NT2/D1 (cell line): ENCODE measurements around the gene LSS.
"Not testable (repeated sequence)": the region's sequence is repeated elsewhere in the genome, so short reads cannot be mapped to it uniquely, and the experiment has no call there.

ENCODE experiments used
- DNase-seq: peaks from one replicate; pipeline ENCODE4 v3.0.0-alpha.2; 2011; ENCODE audit warnings: low read depth, low spot score
- H3K27me3 ChIP-seq: 2 replicates; pipeline ENCODE4 v1.6.0; 2011; ENCODE audit warnings: mild to moderate bottlenecking; ENCODE audit not compliant: insufficient read length, insufficient read depth
- H3K36me3 ChIP-seq: 2 replicates; pipeline ENCODE4 v1.6.1; 2011; ENCODE audit warnings: mild to moderate bottlenecking, low read length, mixed read lengths; ENCODE audit not compliant: insufficient read depth, insufficient read length
- H3K4me1 ChIP-seq: 2 replicates; pipeline ENCODE4 v1.5.1; 2011; ENCODE audit not compliant: insufficient read depth, insufficient read length
- H3K4me3 ChIP-seq: 2 replicates; pipeline ENCODE4 v1.5.1; 2011; ENCODE audit warnings: low read depth; ENCODE audit not compliant: insufficient read length
- H3K9ac ChIP-seq: 2 replicates; pipeline ENCODE4 v1.6.0; 2011; ENCODE audit warnings: low read depth; ENCODE audit not compliant: insufficient read length
- H3K9me3 ChIP-seq: 2 replicates; pipeline ENCODE4 v1.5.1; 2011; ENCODE audit warnings: mild to moderate bottlenecking, low read length; ENCODE audit not compliant: insufficient read depth
- SUZ12 ChIP-seq: IDR thresholded peaks from 2 replicates; pipeline ENCODE4 v1.6.1; 2011; ENCODE audit not compliant: insufficient read length, insufficient read depth; ENCODE audit errors: extremely low read depth
- YY1 ChIP-seq: IDR thresholded peaks from 2 replicates; pipeline ENCODE4 v1.6.1; 2011; ENCODE audit not compliant: insufficient read length, insufficient read depth
- ZNF274 ChIP-seq: IDR thresholded peaks from 2 replicates; pipeline ENCODE4 v1.6.1; 2011; ENCODE audit warnings: mild to moderate bottlenecking, low read depth, low read length

The LSS gene

DNA sequence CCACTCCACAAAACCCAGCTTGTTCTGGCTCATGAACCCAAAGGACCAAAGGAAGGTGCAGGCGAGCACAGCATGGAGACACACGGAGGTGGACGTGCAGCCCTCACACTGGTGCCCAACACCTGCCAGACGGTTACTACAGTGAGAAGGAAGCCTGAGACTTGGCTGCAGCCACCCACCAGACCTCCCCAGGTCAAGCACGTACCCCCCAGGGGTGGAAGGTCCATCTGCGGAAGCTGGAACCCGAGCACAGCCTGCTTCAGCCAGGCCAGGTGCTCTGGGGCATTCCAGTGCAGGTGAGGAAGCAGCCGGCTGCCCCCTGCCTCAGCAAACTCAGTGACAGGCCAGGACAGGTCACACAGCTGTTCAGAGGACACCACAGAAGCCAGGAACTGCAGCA is 16.0 kb upstream of the LSS start:
- H3K4me3 ChIP-seq, result no peak overlapping the region
- H3K4me1 ChIP-seq, result no peaks in the 10 kb centered on the region
- H3K36me3 ChIP-seq, result peaks cover 97% of the 10 kb centered on the region
- no peak for DNase-seq
- TF ChIP-seq SUZ12 (no peak), YY1 (no peak), ZNF274 (no peak)
- no peak overlapping the region for H3K9ac ChIP-seq
- no peaks in the 10 kb centered on the region for H3K27me3 ChIP-seq
- no peaks in the 10 kb centered on the region for H3K9me3 ChIP-seq

- no peaks in the 10 kb centered on the region for H3K4me1 ChIP-seq
- H3K4me3 ChIP-seq, result no peak overlapping the region
- no peaks in the 10 kb centered on the region for H3K9me3 ChIP-seq
- no peak for TF ChIP-seq SUZ12
- no peak for TF ChIP-seq YY1
- no peak for TF ChIP-seq ZNF274
- H3K9ac ChIP-seq, result no peak overlapping the region
- no peak for DNase-seq
- peaks cover 97% of the 10 kb centered on the region for H3K36me3 ChIP-seq
- H3K27me3 ChIP-seq, result no peaks in the 10 kb centered on the region
These were observed 15.4 kb upstream of the LSS start for GRCh38 chr21:46243960-46244361.

DNA sequence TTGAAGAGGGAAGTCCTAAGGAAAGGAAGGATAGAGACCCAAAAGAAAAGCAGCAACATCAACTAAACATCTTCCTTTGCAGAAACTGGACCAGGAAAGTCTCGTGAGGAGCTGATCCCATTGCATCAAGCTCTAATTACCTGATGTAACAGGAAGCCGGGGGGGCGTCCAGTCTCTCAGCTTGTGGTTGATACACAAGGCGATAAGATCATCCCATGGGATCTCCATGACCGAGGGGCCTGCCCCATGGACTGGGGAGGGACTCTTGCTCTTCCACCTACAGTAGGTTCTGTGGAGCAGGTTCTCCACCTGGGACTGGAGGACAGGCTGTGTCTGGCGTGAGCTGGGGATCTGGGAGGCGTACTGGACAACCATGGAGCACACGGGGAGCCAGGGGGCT is 14.8 kb upstream of the LSS start:
- Histone ChIP-seq H3K9ac (no peak overlapping the region), H3K27me3 (no peaks in the 10 kb centered on the region), H3K9me3 (no peaks in the 10 kb centered on the region), H3K4me3 (no peak overlapping the region), H3K4me1 (no peaks in the 10 kb centered on the region), H3K36me3 (peaks cover 97% of the 10 kb centered on the region)
- no peak for DNase-seq
- no peak for TF ChIP-seq ZNF274
- TF ChIP-seq YY1, result no peak
- TF ChIP-seq SUZ12, result no peak

DNA sequence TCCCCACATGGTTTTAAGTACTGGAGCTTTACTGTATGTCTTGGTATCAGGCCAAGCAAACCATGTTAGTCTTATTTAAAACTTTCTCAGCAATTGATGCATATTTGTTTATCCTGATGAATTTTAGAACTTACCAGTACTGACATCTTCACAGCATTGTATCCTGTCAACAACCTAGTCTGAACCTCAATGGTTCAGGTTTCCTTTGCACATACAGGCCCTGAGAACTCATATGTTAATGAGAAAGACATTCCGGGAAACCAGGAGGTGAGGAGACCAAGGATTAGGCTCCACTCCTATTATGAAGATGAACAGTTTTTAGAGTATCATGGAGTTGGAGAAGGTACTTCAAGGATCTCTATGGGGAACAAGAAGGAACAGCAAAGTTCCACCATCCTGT is 13.0 kb upstream of the LSS start:
- DNase-seq, result not testable (repeated sequence)
- H3K36me3 ChIP-seq, result peaks cover 94% of the 10 kb centered on the region

GRCh38 chr21:46239817-46240325 is 11.3 kb upstream of the LSS start:
- no peak for TF ChIP-seq ZNF274
- no peak for TF ChIP-seq YY1
- no peak for TF ChIP-seq SUZ12

More for the DNA sequence above, 13.0 kb upstream of the LSS start:
- H3K9me3 ChIP-seq, H3K4me3 ChIP-seq, H3K27me3 ChIP-seq, H3K4me1 ChIP-seq, H3K9ac ChIP-seq: not testable (repeated sequence)

GRCh38 chr21:46237474-46237873 is 8.9 kb upstream of the LSS start:
- Histone ChIP-seq H3K4me3 (no peak overlapping the region), H3K36me3 (peaks cover 94% of the 10 kb centered on the region)

More at GRCh38 chr21:46239817-46240325, 11.3 kb upstream of the LSS start:
- no peaks in the 10 kb centered on the region for H3K9me3 ChIP-seq
- H3K4me1 ChIP-seq, result no peaks in the 10 kb centered on the region
- no peaks in the 10 kb centered on the region for H3K27me3 ChIP-seq
- DNase-seq, result no peak
- H3K4me3 ChIP-seq, result no peak overlapping the region
- H3K9ac ChIP-seq, result no peak overlapping the region
- H3K36me3 ChIP-seq, result peaks cover 94% of the 10 kb centered on the region

GRCh38 chr21:46234436-46234950 is 5.9 kb upstream of the LSS start:
- H3K36me3 ChIP-seq, result peaks cover 90% of the 10 kb centered on the region
- peaks cover 52% of the 10 kb centered on the region for H3K9me3 ChIP-seq
- H3K4me3 ChIP-seq, result no peak overlapping the region
- no peaks in the 10 kb centered on the region for H3K27me3 ChIP-seq
- H3K9ac ChIP-seq, result no peak overlapping the region
- no peak for TF ChIP-seq YY1
- no peaks in the 10 kb centered on the region for H3K4me1 ChIP-seq
- DNase-seq, result no peak

More at GRCh38 chr21:46237474-46237873, 8.9 kb upstream of the LSS start:
- DNase-seq, result no peak
- no peak for TF ChIP-seq ZNF274
- no peak for TF ChIP-seq SUZ12
- TF ChIP-seq YY1, result no peak
- H3K9ac ChIP-seq, result no peak overlapping the region
- H3K9me3 ChIP-seq, result peaks cover 22% of the 10 kb centered on the region
- no peaks in the 10 kb centered on the region for H3K27me3 ChIP-seq
- no peaks in the 10 kb centered on the region for H3K4me1 ChIP-seq

DNA sequence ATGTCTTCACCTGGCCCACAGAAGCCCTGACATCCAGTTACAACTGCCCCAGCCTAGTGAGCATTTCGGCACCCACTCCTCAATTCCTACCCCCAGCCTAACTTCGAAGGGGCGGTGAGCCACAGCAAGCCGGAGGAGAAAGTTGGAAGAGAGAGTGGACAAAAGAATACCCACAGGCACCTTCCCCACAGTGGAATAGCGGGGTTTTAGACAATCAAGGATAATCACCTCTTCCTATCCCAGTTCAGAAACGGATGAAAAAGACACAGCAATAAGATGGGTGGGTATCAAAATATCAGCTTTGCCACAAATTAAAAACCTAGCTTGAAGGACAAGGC is 1.3 kb upstream of the LSS start:
- H3K4me3 ChIP-seq, result peak overlapping the region; percentile 64
- H3K27me3 ChIP-seq, result no peaks in the 10 kb centered on the region
- peak overlapping the region; percentile 82 for H3K9ac ChIP-seq
- H3K4me1 ChIP-seq, result peaks cover 10% of the 10 kb centered on the region
- H3K9me3 ChIP-seq, result peaks cover 66% of the 10 kb centered on the region
- peaks cover 72% of the 10 kb centered on the region for H3K36me3 ChIP-seq
- no peak for DNase-seq
- TF ChIP-seq SUZ12, result no peak
- TF ChIP-seq YY1, result no peak
- TF ChIP-seq ZNF274, result no peak
